CD4-positive, CD25-positive, alpha-beta regulatory T cell (primary cell): Measurements from ENCODE around the gene RAP2C. TPM values are rescaled to one million over a fixed set of nuclear protein-coding genes. Genes with fewer than 3 reads are reported as not detected.

Experiments
- polyA plus RNA-seq, 4 donors: library from polyadenylated mRNA; unstranded; fragments of 300-500 nt; fragmentation: Illumina TruSeq; gene quantifications; one replicate each; pipeline ENCODE4 v1.2.3, GENCODE V29; 2021
- total RNA-seq: library from RNA; stranded (reverse); gene quantifications from one replicate; pipeline ENCODE4 v1.2.3, GENCODE V29; 2022

RAP2C gene
- total and polyA plus RNA-seq, 5 donors from 2014 or later = 15.7 to 45.5 (median 18.5) TPM

Other genes with a start within 250 kb of the RAP2C start
- 18.4 TPM for gene STK26, start 196.1 kb downstream of the RAP2C start, total RNA-seq
- gene STK26, start 196.1 kb downstream of the RAP2C start, polyA plus RNA-seq = 10 to 100 TPM; 19.1 to 29.6 (median 23.6) TPM
- gene FRMD7, start 91.4 kb downstream of the RAP2C start, total RNA-seq = not detected
- gene FRMD7, start 91.4 kb downstream of the RAP2C start, polyA plus RNA-seq = not detected